Medulla oblongata (tissue), 1 donor: ENCODE data around the gene DSTYK.

Experiments used
- DNase-seq: peaks from one replicate; pipeline ENCODE4 v3.0.0-alpha.2; 2015; ENCODE audit errors: extremely low spot score

Gene DSTYK

GRCh38 chr1:205127646-205128045 lies 83.9 kb downstream of the DSTYK start:
- no peak for DNase-seq

- DNase-seq: no peak
Observed at GRCh38 chr1:205124726-205125125, 86.8 kb downstream of the DSTYK start.

- DNase-seq: no peak
Observed at GRCh38 chr1:205122489-205122882, 89.0 kb downstream of the DSTYK start.

- DNase-seq: peak; percentile 97
Observed at GRCh38 chr1:205121660-205122488, 89.6 kb downstream of the DSTYK start, which contains the start of gene RBBP5. RBBP5 (minus strand) TSS chr1:205121978; CDS start chr1:205121873, 105 bp downstream.

- no peak for DNase-seq
Observed at GRCh38 chr1:205118752-205119151, 92.8 kb downstream of the DSTYK start.

- no peak for DNase-seq
Observed at GRCh38 chr1:205111354-205111753, 100.1 kb downstream of the DSTYK start.

GRCh38 chr1:205109711-205110110 lies 101.8 kb downstream of the DSTYK start:
- no peak for DNase-seq

- DNase-seq: no peak
Observed at GRCh38 chr1:205109269-205109668, 102.2 kb downstream of the DSTYK start.

- no peak for DNase-seq
Observed at GRCh38 chr1:205108464-205108863, 103.0 kb downstream of the DSTYK start.

- no peak for DNase-seq
Observed at GRCh38 chr1:205107327-205107726, 104.2 kb downstream of the DSTYK start.

- DNase-seq: no peak
Observed at GRCh38 chr1:205102404-205102803, 109.1 kb downstream of the DSTYK start.

GRCh38 chr1:205098242-205098641 lies 113.3 kb downstream of the DSTYK start:
- DNase-seq: no peak

GRCh38 chr1:205095422-205095821 lies 116.1 kb downstream of the DSTYK start:
- no peak for DNase-seq
